Measurements from ENCODE around the gene PYROXD2. TPM values are rescaled to one million over a fixed set of nuclear protein-coding genes. Genes with fewer than 3 reads are reported as not detected.

PYROXD2 gene
- total RNA-seq, 1 experiment from 2014 or later = 4.0 TPM

DNA sequence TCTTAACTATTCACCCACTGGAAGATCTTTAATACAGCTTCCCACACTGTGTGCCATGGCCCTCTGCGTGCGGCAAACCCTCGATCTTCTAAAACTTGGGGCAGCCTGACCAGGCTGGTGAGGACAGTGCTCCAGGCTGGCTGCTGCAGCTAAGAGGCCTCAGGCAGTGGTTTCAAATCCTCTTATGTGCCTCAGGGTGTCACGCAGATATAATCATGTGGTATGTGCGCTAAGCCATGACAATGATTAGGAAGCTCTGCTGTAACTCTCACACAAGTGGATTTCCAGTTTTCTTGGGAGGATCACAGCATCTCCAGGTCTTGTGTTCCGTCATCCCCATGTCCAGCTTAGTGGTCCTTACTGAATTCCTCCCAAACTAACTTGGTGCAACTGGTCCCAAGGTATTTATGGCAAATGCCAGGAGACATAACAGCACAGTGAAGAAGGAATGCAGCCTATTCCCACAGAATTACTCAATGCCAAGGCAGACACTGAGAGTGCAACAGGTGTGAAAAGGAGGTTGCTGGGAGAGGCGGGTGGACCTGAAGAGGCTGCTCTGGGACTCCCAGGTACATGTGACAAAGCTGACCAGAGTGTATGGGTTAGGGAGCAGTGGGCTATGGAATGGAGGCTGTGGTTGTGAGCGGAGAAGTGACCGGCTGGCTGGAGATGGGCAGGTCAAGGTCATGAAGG is 29.5 kb upstream of the PYROXD2 start:
- TSS peak; percentile 11 for BruUV-seq (replicated peaks)
- ChIA-PET POLR2A (no interaction called here), CTCF (interaction anchor here (0.6 to 5.0 kb wide), 3 partner anchors 9 to 22 kb away, joined by 3 to 25 read pairs (median 21); no protein-coding TSS in a partner anchor)
- peaks cover 16% of the 10 kb centered on the region for H3K4me1 Mint-ChIP-seq (ENCODE audit: insufficient read depth, unreplicated experiment)
- H3K36me3 Mint-ChIP-seq (ENCODE audit: insufficient read depth, unreplicated experiment) = peaks cover 41% of the 10 kb centered on the region
- no peaks in the 10 kb centered on the region for H3K27me3 Mint-ChIP-seq (ENCODE audit: insufficient read depth, unreplicated experiment)
- DNase-seq (ENCODE audit: unreplicated experiment) = no peak
- H3K27ac Mint-ChIP-seq (ENCODE audit: low read depth, unreplicated experiment) = no peak overlapping the region
- peak overlapping the region; percentile 36 for H3K4me3 Mint-ChIP-seq (ENCODE audit: unreplicated experiment)
- TF ChIP-seq, protein P1, sequence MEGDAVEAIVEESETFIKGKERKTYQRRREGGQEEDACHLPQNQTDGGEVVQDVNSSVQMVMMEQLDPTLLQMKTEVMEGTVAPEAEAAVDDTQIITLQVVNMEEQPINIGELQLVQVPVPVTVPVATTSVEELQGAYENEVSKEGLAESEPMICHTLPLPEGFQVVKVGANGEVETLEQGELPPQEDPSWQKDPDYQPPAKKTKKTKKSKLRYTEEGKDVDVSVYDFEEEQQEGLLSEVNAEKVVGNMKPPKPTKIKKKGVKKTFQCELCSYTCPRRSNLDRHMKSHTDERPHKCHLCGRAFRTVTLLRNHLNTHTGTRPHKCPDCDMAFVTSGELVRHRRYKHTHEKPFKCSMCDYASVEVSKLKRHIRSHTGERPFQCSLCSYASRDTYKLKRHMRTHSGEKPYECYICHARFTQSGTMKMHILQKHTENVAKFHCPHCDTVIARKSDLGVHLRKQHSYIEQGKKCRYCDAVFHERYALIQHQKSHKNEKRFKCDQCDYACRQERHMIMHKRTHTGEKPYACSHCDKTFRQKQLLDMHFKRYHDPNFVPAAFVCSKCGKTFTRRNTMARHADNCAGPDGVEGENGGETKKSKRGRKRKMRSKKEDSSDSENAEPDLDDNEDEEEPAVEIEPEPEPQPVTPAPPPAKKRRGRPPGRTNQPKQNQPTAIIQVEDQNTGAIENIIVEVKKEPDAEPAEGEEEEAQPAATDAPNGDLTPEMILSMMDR (IDR thresholded peaks at IDR 0.05; ENCODE audit: unreplicated experiment) = no peak
- intact Hi-C loops (cut with micrococcal nuclease) = no loop called here
- no peaks in the 10 kb centered on the region for H3K9me3 Mint-ChIP-seq (ENCODE audit: unreplicated experiment)

DNA sequence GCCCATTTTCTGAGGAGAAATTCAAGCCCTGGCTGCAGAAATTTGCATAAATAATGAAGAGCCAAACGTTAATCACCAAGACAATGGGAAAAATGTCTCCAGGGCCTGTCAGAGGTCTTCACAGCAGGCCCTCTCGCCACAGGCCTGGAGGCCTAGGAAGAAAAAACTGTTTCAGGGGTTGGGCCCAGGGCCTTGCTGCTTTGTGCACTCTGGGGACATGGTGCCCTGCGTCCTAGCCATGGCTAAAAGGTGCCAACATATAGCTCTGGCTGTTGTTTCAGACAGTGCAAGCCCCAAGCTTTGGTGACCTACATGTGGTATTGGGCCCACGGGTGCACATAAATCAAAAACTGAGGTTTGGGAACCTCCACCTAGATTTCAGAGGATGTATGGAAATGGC is 23.7 kb upstream of the PYROXD2 start:
- POLR2A ChIA-PET = no interaction called here
- BruUV-seq (replicated peaks) = no TSS peak
- DNase-seq (ENCODE audit: unreplicated experiment) = no peak
- CTCF ChIA-PET = no interaction called here
- H3K27me3 Mint-ChIP-seq (ENCODE audit: insufficient read depth, unreplicated experiment) = no peaks in the 10 kb centered on the region
- TF ChIP-seq, protein P1 (IDR thresholded peaks at IDR 0.05; ENCODE audit: unreplicated experiment) = no peak
- H3K36me3 Mint-ChIP-seq (ENCODE audit: insufficient read depth, unreplicated experiment) = peaks cover 64% of the 10 kb centered on the region
- H3K4me3 Mint-ChIP-seq (ENCODE audit: unreplicated experiment) = no peak overlapping the region
- H3K9me3 Mint-ChIP-seq (ENCODE audit: unreplicated experiment) = no peaks in the 10 kb centered on the region
- H3K4me1 Mint-ChIP-seq (ENCODE audit: insufficient read depth, unreplicated experiment) = peaks cover 6% of the 10 kb centered on the region
- H3K27ac Mint-ChIP-seq (ENCODE audit: low read depth, unreplicated experiment) = no peak overlapping the region
- intact Hi-C loops (cut with micrococcal nuclease) = no loop called here

DNA sequence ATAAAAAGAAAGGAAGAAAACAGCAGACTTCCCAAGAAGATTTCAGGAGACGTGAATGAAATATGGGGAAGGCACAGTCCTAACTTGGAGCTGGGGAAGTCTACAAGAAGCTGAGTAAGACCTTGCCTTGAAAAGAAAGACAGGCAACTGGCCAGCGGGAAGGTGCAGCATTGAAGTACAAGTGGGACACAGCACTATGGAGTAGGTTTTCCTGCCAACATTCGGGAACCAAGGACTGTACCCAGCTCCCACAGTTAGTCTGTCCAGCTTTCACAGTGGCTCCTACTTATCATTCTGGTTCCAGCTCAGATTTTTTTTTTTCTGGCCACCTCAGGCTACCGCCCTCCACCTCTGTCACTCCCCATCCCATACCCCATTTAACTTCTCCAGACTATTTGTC is 21.7 kb upstream of the PYROXD2 start:
- BruUV-seq (replicated peaks) = no TSS peak
- H3K27me3 Mint-ChIP-seq (ENCODE audit: insufficient read depth, unreplicated experiment) = no peaks in the 10 kb centered on the region
- H3K4me3 Mint-ChIP-seq (ENCODE audit: unreplicated experiment) = no peak overlapping the region
- POLR2A ChIA-PET = interaction anchor here (1.0 kb wide), 1 partner anchor 9 kb away, joined by 5 read pairs; no protein-coding TSS in a partner anchor
- TF ChIP-seq, protein P1 (IDR thresholded peaks at IDR 0.05; ENCODE audit: unreplicated experiment) = no peak
- intact Hi-C loops (cut with micrococcal nuclease) = no loop called here
- H3K9me3 Mint-ChIP-seq (ENCODE audit: unreplicated experiment) = no peaks in the 10 kb centered on the region
- no peak overlapping the region for H3K27ac Mint-ChIP-seq (ENCODE audit: low read depth, unreplicated experiment)
- CTCF ChIA-PET = interaction anchor here (0.7 to 3.3 kb wide), 3 partner anchors 11 to 532 kb away, joined by 3 to 29 read pairs (median 3); no protein-coding TSS in a partner anchor
- H3K36me3 Mint-ChIP-seq (ENCODE audit: insufficient read depth, unreplicated experiment) = peaks cover 56% of the 10 kb centered on the region
- H3K4me1 Mint-ChIP-seq (ENCODE audit: insufficient read depth, unreplicated experiment) = no peaks in the 10 kb centered on the region
- no peak for DNase-seq (ENCODE audit: unreplicated experiment)

DNA sequence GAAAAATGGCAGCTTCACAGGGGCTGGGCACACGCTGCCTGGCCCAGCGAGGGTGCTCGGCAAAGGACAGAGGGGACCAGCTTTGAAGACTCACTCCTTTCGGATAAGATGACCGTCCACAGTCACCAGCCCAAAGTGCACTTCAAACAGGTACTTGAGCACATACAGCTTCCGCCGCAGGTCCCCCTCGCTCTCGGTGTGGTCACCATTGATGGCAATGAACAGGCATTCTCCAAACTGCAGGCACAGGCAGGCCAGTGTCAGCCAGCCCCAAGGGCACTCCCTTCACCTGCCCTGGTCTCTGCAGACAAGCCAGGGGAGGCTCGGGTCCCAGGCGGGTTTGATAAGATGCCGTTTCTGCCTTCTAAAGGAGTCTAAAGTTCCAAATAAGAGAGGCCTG is 20.2 kb upstream of the PYROXD2 start:
- POLR2A ChIA-PET = no interaction called here
- CTCF ChIA-PET = interaction anchor here (0.8 to 3.3 kb wide), 3 partner anchors 8 to 127 kb away, joined by 4 to 29 read pairs (median 6); no protein-coding TSS in a partner anchor
- Mint-ChIP-seq H3K4me3 (ENCODE audit: unreplicated experiment) (no peak overlapping the region), H3K27me3 (ENCODE audit: insufficient read depth, unreplicated experiment) (no peaks in the 10 kb centered on the region), H3K9me3 (ENCODE audit: unreplicated experiment) (no peaks in the 10 kb centered on the region), H3K36me3 (ENCODE audit: insufficient read depth, unreplicated experiment) (peaks cover 55% of the 10 kb centered on the region), H3K27ac (ENCODE audit: low read depth, unreplicated experiment) (no peak overlapping the region), H3K4me1 (ENCODE audit: insufficient read depth, unreplicated experiment) (no peaks in the 10 kb centered on the region)
- BruUV-seq (replicated peaks) = no TSS peak
- intact Hi-C loops (cut with micrococcal nuclease) = no loop called here
- TF ChIP-seq, protein P1 (IDR thresholded peaks at IDR 0.05; ENCODE audit: unreplicated experiment) = no peak
- no peak for DNase-seq (ENCODE audit: unreplicated experiment)

All from MCF 10A (cell line).